ENCODE measurements around the gene RYR3. TPM values are rescaled to one million over a fixed set of nuclear protein-coding genes. Genes with fewer than 3 reads are reported as not detected.

RYR3 gene
- total RNA-seq, 1 donor from 2014 or later: 1.5 TPM

DNA sequence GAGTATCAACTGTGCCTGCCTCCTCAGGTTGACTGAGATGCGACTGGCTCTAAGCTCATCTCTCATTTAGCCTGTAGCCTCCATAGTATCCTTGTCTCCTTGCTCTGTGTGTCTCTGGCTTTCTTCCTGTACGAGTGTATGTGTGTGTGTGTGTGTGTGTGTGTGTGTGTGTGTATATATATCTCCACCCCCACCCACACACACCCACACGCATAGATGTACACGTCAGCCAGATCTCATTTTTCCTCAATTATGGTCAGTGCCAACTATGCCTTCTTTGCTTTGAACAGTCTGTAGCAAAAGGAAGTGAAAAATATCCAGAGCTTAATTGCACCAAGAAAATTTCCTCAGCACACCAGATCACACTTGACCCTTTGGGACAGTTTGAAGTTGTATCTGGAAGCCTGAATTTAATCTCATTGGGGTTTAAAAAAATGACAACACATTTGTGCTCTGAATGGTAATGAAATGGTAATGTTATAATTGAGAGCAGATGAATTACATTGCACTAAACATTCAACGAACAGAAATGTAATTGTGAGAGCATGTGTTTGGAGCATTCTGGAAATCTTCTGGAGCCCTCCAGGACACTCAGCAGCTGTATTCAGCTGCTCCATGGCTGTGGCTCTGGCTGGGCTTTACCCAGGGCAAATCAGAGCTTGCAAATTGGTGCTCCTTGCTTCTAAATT is 63.6 kb downstream of the RYR3 start:
- Histone ChIP-seq H4K20me1 (ENCODE audit: insufficient read depth, low read length) (no peaks in the 10 kb centered on the region), H3K9ac (ENCODE audit: low read length) (no peak overlapping the region), H3K4me2 (ENCODE audit: low read length) (no peak overlapping the region), H3K27ac (ENCODE audit: low read depth, low read length) (no peak overlapping the region), H3K9me3 (ENCODE audit: insufficient read depth, low read depth, low read length) (no peaks in the 10 kb centered on the region), H3K4me3 (ENCODE audit: insufficient read depth, low read depth, low read length) (no peak overlapping the region), H2AFZ (ENCODE audit: low read depth, low read length) (no peak overlapping the region), H3K79me2 (ENCODE audit: insufficient read depth, low read length) (no peaks in the 10 kb centered on the region), H3K4me1 (ENCODE audit: insufficient read depth, low read length) (no peaks in the 10 kb centered on the region), H3K36me3 (ENCODE audit: insufficient read depth, low read length) (no peaks in the 10 kb centered on the region), H3K27me3 (ENCODE audit: insufficient read depth, low read length) (no peaks in the 10 kb centered on the region)
- TF ChIP-seq EZH2 (IDR thresholded peaks at IDR 0.05; ENCODE audit: insufficient read depth, low read length): no peak
- TF ChIP-seq CTCF (IDR thresholded peaks at IDR 0.05; ENCODE audit: insufficient read depth, low read depth, low read length): no peak
- H3K27me3 Mint-ChIP-seq (ENCODE audit: low read depth, unreplicated experiment): peaks cover under 1% of the 10 kb centered on the region
- H3K36me3 Mint-ChIP-seq (ENCODE audit: low read depth, unreplicated experiment): no peaks in the 10 kb centered on the region
- FAIRE-seq (no peak), DNase-seq (ENCODE audit: low read depth) (no peak)
- H3K4me1 Mint-ChIP-seq (ENCODE audit: low read depth, unreplicated experiment): no peaks in the 10 kb centered on the region
- no peak overlapping the region for H3K4me3 Mint-ChIP-seq (ENCODE audit: unreplicated experiment)
- no peak overlapping the region for H3K27ac Mint-ChIP-seq (ENCODE audit: unreplicated experiment)
- H3K9me3 Mint-ChIP-seq (ENCODE audit: unreplicated experiment): no peaks in the 10 kb centered on the region

DNA sequence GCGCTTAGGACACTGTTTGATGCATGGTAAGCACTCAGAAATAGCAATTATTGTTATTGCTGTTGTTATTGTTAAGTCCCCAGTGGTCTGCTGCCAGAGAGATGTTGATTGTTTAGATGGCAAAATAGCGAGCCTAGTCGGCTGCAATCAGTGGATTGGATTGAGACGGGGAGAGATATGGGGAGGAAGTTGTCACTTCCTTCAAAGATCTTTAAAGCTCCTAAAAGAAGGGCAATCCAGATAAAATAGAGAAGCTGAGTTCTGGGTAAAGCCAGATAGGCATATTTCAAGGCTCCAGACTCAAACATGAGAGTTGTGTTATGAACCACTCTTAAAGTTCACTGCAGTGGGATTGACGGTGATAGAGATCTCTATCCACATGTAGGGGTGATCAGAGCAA is 64.5 kb downstream of the RYR3 start:
- Mint-ChIP-seq H3K4me3 (ENCODE audit: unreplicated experiment) (no peak overlapping the region), H3K36me3 (ENCODE audit: low read depth, unreplicated experiment) (no peaks in the 10 kb centered on the region), H3K9me3 (ENCODE audit: unreplicated experiment) (no peaks in the 10 kb centered on the region), H3K4me1 (ENCODE audit: low read depth, unreplicated experiment) (peaks cover under 1% of the 10 kb centered on the region), H3K27ac (ENCODE audit: unreplicated experiment) (no peak overlapping the region), H3K27me3 (ENCODE audit: low read depth, unreplicated experiment) (peaks cover 2% of the 10 kb centered on the region)
- Histone ChIP-seq H2AFZ (ENCODE audit: low read depth, low read length) (no peak overlapping the region), H3K9ac (ENCODE audit: low read length) (no peak overlapping the region), H3K4me3 (ENCODE audit: insufficient read depth, low read depth, low read length) (no peak overlapping the region), H3K27me3 (ENCODE audit: insufficient read depth, low read length) (no peaks in the 10 kb centered on the region), H4K20me1 (ENCODE audit: insufficient read depth, low read length) (no peaks in the 10 kb centered on the region), H3K27ac (ENCODE audit: low read depth, low read length) (no peak overlapping the region), H3K36me3 (ENCODE audit: insufficient read depth, low read length) (no peaks in the 10 kb centered on the region), H3K79me2 (ENCODE audit: insufficient read depth, low read length) (no peaks in the 10 kb centered on the region), H3K4me2 (ENCODE audit: low read length) (no peak overlapping the region), H3K4me1 (ENCODE audit: insufficient read depth, low read length) (no peaks in the 10 kb centered on the region), H3K9me3 (ENCODE audit: insufficient read depth, low read depth, low read length) (no peaks in the 10 kb centered on the region)
- no peak for FAIRE-seq
- TF ChIP-seq CTCF (IDR thresholded peaks at IDR 0.05; ENCODE audit: insufficient read depth, low read depth, low read length) (no peak), EZH2 (IDR thresholded peaks at IDR 0.05; ENCODE audit: insufficient read depth, low read length) (no peak)
- DNase-seq (ENCODE audit: low read depth): no peak

- no peaks in the 10 kb centered on the region for H3K9me3 Mint-ChIP-seq (ENCODE audit: unreplicated experiment)
- H3K27ac Mint-ChIP-seq (ENCODE audit: unreplicated experiment): no peak overlapping the region
- DNase-seq (ENCODE audit: low read depth): no peak
Observed at GRCh38 chr15:33377204-33377603, 66.4 kb downstream of the RYR3 start.

More at GRCh38 chr15:33377204-33377603, 66.4 kb downstream of the RYR3 start:
- Mint-ChIP-seq H3K36me3 (ENCODE audit: low read depth, unreplicated experiment) (no peaks in the 10 kb centered on the region), H3K4me1 (ENCODE audit: low read depth, unreplicated experiment) (peaks cover 2% of the 10 kb centered on the region), H3K27me3 (ENCODE audit: low read depth, unreplicated experiment) (peaks cover 10% of the 10 kb centered on the region), H3K4me3 (ENCODE audit: unreplicated experiment) (no peak overlapping the region)
- H3K4me1 ChIP-seq (ENCODE audit: insufficient read depth, low read length): no peaks in the 10 kb centered on the region
- FAIRE-seq: no peak
- H3K9me3 ChIP-seq (ENCODE audit: insufficient read depth, low read depth, low read length): no peaks in the 10 kb centered on the region
- H3K27ac ChIP-seq (ENCODE audit: low read depth, low read length): no peak overlapping the region
- no peak for TF ChIP-seq EZH2 (IDR thresholded peaks at IDR 0.05; ENCODE audit: insufficient read depth, low read length)
- TF ChIP-seq CTCF (IDR thresholded peaks at IDR 0.05; ENCODE audit: insufficient read depth, low read depth, low read length): no peak
- no peaks in the 10 kb centered on the region for H3K36me3 ChIP-seq (ENCODE audit: insufficient read depth, low read length)
- H3K9ac ChIP-seq (ENCODE audit: low read length): no peak overlapping the region
- H3K79me2 ChIP-seq (ENCODE audit: insufficient read depth, low read length): no peaks in the 10 kb centered on the region
- H4K20me1 ChIP-seq (ENCODE audit: insufficient read depth, low read length): no peaks in the 10 kb centered on the region
- no peak overlapping the region for H3K4me2 ChIP-seq (ENCODE audit: low read length)
- H3K27me3 ChIP-seq (ENCODE audit: insufficient read depth, low read length): no peaks in the 10 kb centered on the region
- H2AFZ ChIP-seq (ENCODE audit: low read depth, low read length): no peak overlapping the region
- H3K4me3 ChIP-seq (ENCODE audit: insufficient read depth, low read depth, low read length): no peak overlapping the region

Data from astrocyte (in vitro differentiated cells and primary cell).